B cell (primary cell): Measurements from ENCODE around the gene KSR2.

ENCODE experiments used
- EZH2 ChIP-seq: IDR thresholded peaks from 2 replicates; pipeline ENCODE4 v1.6.1; 2012; ENCODE audit warnings: borderline replicate concordance, low read depth, mild to moderate bottlenecking, moderate library complexity, low read length; ENCODE audit not compliant: insufficient read depth, poor library complexity, severe bottlenecking
- TF ChIP-seq, protein P1 (sequence below): fragments of 200-600 bp; IDR thresholded peaks from one replicate; pipeline ENCODE4 v1.8.0; 2022; ENCODE audit warnings: antibody characterized with exemption, mild to moderate bottlenecking

DNA sequence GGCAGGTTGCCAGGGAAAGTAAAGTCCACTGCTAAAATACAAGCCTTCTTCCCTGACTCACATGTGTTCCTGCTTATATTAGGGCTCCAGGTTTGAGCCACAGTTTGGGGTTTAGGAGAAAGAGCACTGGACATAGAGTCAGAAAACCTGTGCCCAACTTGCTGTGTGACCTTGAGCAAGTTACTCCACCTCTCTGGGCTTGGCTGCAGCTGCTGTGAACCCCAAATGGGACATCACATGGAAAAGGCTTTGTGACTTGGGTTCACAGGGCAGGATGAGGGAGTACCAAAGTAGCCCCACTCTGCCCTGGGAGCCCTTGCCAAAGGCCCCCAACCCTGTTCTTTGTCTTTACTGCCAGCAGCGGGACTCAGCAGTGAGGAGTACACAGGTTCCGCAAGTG, 528.4 kb downstream of the KSR2 start:
- TF ChIP-seq, protein P1, sequence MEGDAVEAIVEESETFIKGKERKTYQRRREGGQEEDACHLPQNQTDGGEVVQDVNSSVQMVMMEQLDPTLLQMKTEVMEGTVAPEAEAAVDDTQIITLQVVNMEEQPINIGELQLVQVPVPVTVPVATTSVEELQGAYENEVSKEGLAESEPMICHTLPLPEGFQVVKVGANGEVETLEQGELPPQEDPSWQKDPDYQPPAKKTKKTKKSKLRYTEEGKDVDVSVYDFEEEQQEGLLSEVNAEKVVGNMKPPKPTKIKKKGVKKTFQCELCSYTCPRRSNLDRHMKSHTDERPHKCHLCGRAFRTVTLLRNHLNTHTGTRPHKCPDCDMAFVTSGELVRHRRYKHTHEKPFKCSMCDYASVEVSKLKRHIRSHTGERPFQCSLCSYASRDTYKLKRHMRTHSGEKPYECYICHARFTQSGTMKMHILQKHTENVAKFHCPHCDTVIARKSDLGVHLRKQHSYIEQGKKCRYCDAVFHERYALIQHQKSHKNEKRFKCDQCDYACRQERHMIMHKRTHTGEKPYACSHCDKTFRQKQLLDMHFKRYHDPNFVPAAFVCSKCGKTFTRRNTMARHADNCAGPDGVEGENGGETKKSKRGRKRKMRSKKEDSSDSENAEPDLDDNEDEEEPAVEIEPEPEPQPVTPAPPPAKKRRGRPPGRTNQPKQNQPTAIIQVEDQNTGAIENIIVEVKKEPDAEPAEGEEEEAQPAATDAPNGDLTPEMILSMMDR: no peak
- TF ChIP-seq EZH2: no peak
